ENCODE measurements around the gene SNX8. TPM values are rescaled to one million over a fixed set of nuclear protein-coding genes. Genes with fewer than 3 reads are reported as not detected.

The SNX8 gene
- total and polyA plus RNA-seq, 2 donors (not counting 3 experiments of a cell fraction or from before 2014, with no cell fraction given), result 24.5 to 50.3 TPM

- peaks cover 7 to 39% of the 10 kb centered on the region in 2 experiments for H3K36me3 ChIP-seq (ENCODE audit: control insufficient read depth in 2 of 2, extremely low read depth in 1 of 2, insufficient read depth in 2 of 2, low read length in 2 of 2)
- ChIA-PET POLR2A (no interaction called here), CTCF (no interaction called here)
- H3K27ac ChIP-seq (ENCODE audit: insufficient read depth, low read depth, low read length), result no peak overlapping the region
- no peak overlapping the region for H2AFZ ChIP-seq (ENCODE audit: low read depth, low read length)
- no peaks in the 10 kb centered on the region for H4K20me1 ChIP-seq (replicated peaks; ENCODE audit: control insufficient read depth, extremely low read depth, insufficient read depth, low read length)
- H3K79me2 ChIP-seq (ENCODE audit: control insufficient read depth, insufficient read depth, low read length), result no peaks in the 10 kb centered on the region
- intact Hi-C loops (cut with micrococcal nuclease), result no loop called here
- H3K4me1 ChIP-seq (ENCODE audit: control insufficient read depth, extremely low read depth, insufficient read depth, low read length), result no peaks in the 10 kb centered on the region
- no peaks in the 10 kb centered on the region for H3K27me3 ChIP-seq (ENCODE audit: control insufficient read depth in 2 of 2, insufficient read depth in 2 of 2, low read length in 2 of 2)
- no peak overlapping the region for H3K9ac ChIP-seq (replicated peaks; ENCODE audit: extremely low read depth, insufficient read depth, low read length)
- no peaks in the 10 kb centered on the region for H3K9me1 ChIP-seq (replicated peaks; ENCODE audit: control insufficient read depth, extremely low read depth, insufficient read depth, low read length)
- TF ChIP-seq JUN (IDR thresholded peaks at IDR 0.05; ENCODE audit: borderline replicate concordance, insufficient read depth, insufficient read length, low read depth) (no peak), EZH2 (IDR thresholded peaks at IDR 0.05; ENCODE audit: borderline replicate concordance, low read depth, low read length, severe bottlenecking) (no peak), POLR2AphosphoS5 (IDR thresholded peaks at IDR 0.05; ENCODE audit: insufficient read depth, low read depth, low read length) (no peak), CTCF (IDR thresholded peaks at IDR 0.05; ENCODE audit: extremely low read depth in 1 of 2, insufficient read depth in 1 of 2, low read depth in 1 of 2, low read length in 2 of 2) (no peak), MAX (IDR thresholded peaks at IDR 0.05; ENCODE audit: insufficient read depth, insufficient read length) (no peak), GATA2 (IDR thresholded peaks at IDR 0.05; ENCODE audit: insufficient read depth, insufficient read length, low read depth, low read length) (no peak), FOS (IDR thresholded peaks at IDR 0.05; ENCODE audit: borderline replicate concordance, insufficient read depth, low read length) (no peak)
- DNase-seq (ENCODE audit: low read depth, low spot score) (no peak), FAIRE-seq (no peak)
- H3K4me3 ChIP-seq (replicated peaks in 1 of 3; ENCODE audit: insufficient read depth in 1 of 3, low read depth in 1 of 3, low read length in 3 of 3), result no peak overlapping the region
- no TSS peak for BruUV-seq (replicated peaks)
- dilution Hi-C loops (cut with MboI; ENCODE audit: extremely low pct_ligation_motif_present, low sequenced_read_pairs), result no loop called here
- H3K4me2 ChIP-seq (ENCODE audit: insufficient read depth, low read length), result no peak overlapping the region
- H3K9me3 ChIP-seq (replicated peaks; ENCODE audit: control insufficient read depth, insufficient read depth, low read length), result no peaks in the 10 kb centered on the region
These were observed 99.6 kb downstream of the SNX8 start for GRCh38 chr7:2214636-2215035.

All from endothelial cell of umbilical vein (primary cell).